SK-N-SH treated with all-trans-retinoic acid at 6 μM for 48 hours (cell line): ENCODE measurements around the gene ABCC10.
"Not testable (repeated sequence)": the region's sequence is repeated elsewhere in the genome, so short reads cannot be mapped to it uniquely, and the experiment has no call there.

ENCODE experiments used
- ARNTL ChIP-seq: fragments of 450-650 bp; formaldehyde crosslinking; IDR thresholded peaks from 2 replicates; pipeline ENCODE4 v1.5.0; 2020; ENCODE audit warnings: low read depth, mild to moderate bottlenecking, moderate library complexity, borderline replicate concordance
- CREB5 ChIP-seq: fragments of 250-450 bp; sonication (Bioruptor Pico); IDR thresholded peaks from 2 replicates; pipeline ENCODE4 v1.5.1; 2020; ENCODE audit warnings: low read depth, mild to moderate bottlenecking, moderate library complexity
- SNAI2 ChIP-seq: fragments of 250-450 bp; sonication (Bioruptor Pico); IDR thresholded peaks from 2 replicates; pipeline ENCODE4 v1.5.0; 2020; ENCODE audit warnings: mild to moderate bottlenecking, moderate library complexity
- TOX ChIP-seq: fragments of 250-450 bp; sonication (Bioruptor Pico); IDR thresholded peaks from 2 replicates; pipeline ENCODE4 v1.8.0; 2021; ENCODE audit warnings: mild to moderate bottlenecking, moderate library complexity, borderline replicate concordance
- ZFP3 ChIP-seq: fragments of 250-450 bp; sonication (Bioruptor Pico); IDR thresholded peaks from 2 replicates; pipeline ENCODE4 v1.5.0; 2020; ENCODE audit warnings: mild to moderate bottlenecking, moderate library complexity
- TF ChIP-seq, protein P1 (sequence below): fragments of 250-450 bp; sonication (Bioruptor Pico); IDR thresholded peaks from 2 replicates; pipeline ENCODE4 v1.5.0; 2020; ENCODE audit warnings: mild to moderate bottlenecking, moderate library complexity

DNA sequence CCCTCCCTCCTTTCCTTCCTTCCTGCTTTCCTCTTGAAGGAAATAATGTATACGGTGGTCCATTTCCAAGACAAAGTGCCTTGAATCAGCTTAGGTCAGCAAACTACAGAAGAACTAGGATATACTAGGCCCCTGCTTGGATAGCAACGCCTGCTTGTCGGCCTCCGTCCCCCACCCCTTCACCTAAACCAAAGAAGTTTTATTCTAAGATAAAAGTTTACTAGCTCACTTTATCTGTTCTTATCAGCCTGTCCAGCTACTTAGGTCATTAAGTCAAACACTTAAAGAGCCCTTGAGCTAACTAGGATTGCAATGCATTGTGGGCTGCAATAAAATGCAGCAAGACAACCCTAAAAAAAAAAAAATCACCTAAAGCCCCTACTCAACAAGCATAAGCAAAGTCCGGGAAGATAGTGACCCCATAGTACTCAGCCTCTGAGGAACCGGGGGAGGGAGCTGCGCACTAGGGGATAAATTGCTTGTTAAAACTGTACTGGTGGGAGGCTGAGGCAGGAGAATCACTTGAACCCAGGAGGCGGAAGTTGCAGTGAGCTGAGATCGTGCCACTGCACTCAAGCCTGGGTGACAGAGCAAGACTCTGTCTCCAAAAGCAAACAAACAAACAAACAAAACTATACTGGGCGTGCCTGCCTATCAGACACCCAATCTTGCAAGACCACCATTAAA is 36.4 kb upstream of the ABCC10 start:
- TF ChIP-seq, protein P1, sequence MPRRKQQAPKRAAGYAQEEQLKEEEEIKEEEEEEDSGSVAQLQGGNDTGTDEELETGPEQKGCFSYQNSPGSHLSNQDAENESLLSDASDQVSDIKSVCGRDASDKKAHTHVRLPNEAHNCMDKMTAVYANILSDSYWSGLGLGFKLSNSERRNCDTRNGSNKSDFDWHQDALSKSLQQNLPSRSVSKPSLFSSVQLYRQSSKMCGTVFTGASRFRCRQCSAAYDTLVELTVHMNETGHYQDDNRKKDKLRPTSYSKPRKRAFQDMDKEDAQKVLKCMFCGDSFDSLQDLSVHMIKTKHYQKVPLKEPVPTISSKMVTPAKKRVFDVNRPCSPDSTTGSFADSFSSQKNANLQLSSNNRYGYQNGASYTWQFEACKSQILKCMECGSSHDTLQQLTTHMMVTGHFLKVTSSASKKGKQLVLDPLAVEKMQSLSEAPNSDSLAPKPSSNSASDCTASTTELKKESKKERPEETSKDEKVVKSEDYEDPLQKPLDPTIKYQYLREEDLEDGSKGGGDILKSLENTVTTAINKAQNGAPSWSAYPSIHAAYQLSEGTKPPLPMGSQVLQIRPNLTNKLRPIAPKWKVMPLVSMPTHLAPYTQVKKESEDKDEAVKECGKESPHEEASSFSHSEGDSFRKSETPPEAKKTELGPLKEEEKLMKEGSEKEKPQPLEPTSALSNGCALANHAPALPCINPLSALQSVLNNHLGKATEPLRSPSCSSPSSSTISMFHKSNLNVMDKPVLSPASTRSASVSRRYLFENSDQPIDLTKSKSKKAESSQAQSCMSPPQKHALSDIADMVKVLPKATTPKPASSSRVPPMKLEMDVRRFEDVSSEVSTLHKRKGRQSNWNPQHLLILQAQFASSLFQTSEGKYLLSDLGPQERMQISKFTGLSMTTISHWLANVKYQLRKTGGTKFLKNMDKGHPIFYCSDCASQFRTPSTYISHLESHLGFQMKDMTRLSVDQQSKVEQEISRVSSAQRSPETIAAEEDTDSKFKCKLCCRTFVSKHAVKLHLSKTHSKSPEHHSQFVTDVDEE (CRISPR knock-in tag) = not testable (repeated sequence)
- TF ChIP-seq ARNTL; TOX; SNAI2; ZFP3 (CRISPR knock-in tag); CREB5: not testable (repeated sequence)
